ENCODE results near the gene IL1F10. TPM values are rescaled to one million over a fixed set of nuclear protein-coding genes. Genes with fewer than 3 reads are reported as not detected.

IL1F10 gene
- polyA plus RNA-seq, 1 donor (not counting 4 experiments of a cell fraction or from before 2014, with no cell fraction given): 0.37 TPM

DNA sequence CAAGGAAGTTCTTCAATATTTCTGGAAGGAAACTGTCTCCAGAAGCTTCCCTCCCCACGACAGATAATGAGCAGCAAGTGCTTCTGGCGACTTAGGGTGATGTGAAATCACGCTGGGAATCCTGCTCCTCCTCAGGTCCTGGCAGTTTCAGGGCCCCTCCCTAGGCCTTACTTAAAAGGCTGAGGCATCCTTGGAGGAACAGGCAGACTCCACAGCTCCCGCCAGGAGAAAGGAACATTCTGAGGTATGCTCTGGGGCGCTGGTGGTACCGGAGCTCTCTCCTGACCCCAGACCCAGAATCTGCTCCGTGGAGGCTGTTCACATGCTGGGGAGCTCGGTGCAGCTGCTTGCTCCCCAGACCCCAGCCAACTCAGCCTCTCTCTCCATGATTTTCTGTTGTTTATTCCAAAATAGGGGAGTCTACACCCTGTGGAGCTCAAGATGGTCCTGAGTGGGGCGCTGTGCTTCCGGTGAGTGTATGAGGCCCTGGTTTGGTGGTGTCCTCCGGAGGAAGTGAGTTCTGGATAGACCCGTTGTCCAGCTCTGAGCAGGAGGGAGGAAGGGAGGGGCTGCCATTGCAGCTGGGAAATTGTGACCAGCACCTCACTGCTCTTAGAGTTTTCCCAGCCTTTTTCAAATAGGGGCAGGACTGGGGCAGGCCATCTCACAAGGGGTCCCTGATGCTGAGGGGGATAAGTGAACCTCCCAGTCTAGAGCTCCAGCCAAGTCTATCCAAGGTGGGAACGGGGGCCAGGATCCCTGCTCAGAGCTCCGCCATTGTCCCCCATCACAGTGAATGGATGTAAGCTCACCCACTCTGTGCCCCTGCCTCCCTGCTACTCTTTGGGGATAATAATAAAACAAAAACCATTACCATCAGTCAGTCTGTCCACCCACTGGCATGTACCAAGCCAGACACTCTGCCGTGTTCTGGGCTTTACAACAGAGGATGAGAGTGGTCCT is 8.5 kb upstream of the IL1F10 start, which contains the start of gene IL36RN:
Gene IL36RN (plus strand): TSS at position 201 of the 963 bp plus-strand sequence. CDS start 241 bp downstream, at position 442.
- TF ChIP-seq CTCF (optimal IDR thresholded peaks at IDR 0.05 in 1 of 3, IDR thresholded peaks at IDR 0.05 in 1 of 3, conservative IDR thresholded peaks at IDR 0.05 in 1 of 3; ENCODE audit: extremely low read depth in 1 of 3, insufficient read depth in 2 of 3, low read length in 3 of 3) (no peak), EZH2 (IDR thresholded peaks at IDR 0.05; ENCODE audit: low read length) (no peak)
- Histone ChIP-seq H3K27me3 (ENCODE audit: control insufficient read depth, extremely low read depth, insufficient read depth, low read length) (no peaks in the 10 kb centered on the region), H3K4me1 (ENCODE audit: control insufficient read depth, extremely low read depth, insufficient read depth, low read length) (peaks cover 18% of the 10 kb centered on the region), H3K9me1 (ENCODE audit: control insufficient read depth, extremely low read depth, insufficient read depth, low read length) (no peaks in the 10 kb centered on the region), H3K4me2 (ENCODE audit: control insufficient read depth, extremely low read depth, insufficient read depth, low read depth, low read length) (peak within 1 kb of the TSS; percentile 51), H3K79me2 (ENCODE audit: control insufficient read depth, insufficient read depth, low read length) (no peaks in the 10 kb centered on the region), H3K4me3 (ENCODE audit: control insufficient read depth in 2 of 3, extremely low read depth in 1 of 3, insufficient read depth in 2 of 3, low read depth in 1 of 3, low read length in 3 of 3) (no peak within 1 kb of the TSS), H4K20me1 (ENCODE audit: control insufficient read depth, extremely low read depth, insufficient read depth, low read length) (no peaks in the 10 kb centered on the region), H3K27ac (ENCODE audit: control insufficient read depth, insufficient read depth, low read length) (no peak within 1 kb of the TSS), H2AFZ (ENCODE audit: control insufficient read depth, low read length) (peak within 1 kb of the TSS; percentile 92), H3K36me3 (ENCODE audit: control insufficient read depth in 2 of 2, extremely low read depth in 1 of 2, insufficient read depth in 2 of 2, low read length in 2 of 2) (no peaks in the 10 kb centered on the region), H3K9ac (ENCODE audit: control insufficient read depth, extremely low read depth, insufficient read depth, low read length) (no peak within 1 kb of the TSS), H3K9me3 (ENCODE audit: control insufficient read depth, low read depth, low read length) (peaks cover 7% of the 10 kb centered on the region)
- DNase-seq (ENCODE audit: low read depth, low spot score) (no peak), FAIRE-seq (no peak)
- dilution Hi-C loops (cut with MboI; ENCODE audit: extremely low pct_ligation_motif_present, low sequenced_read_pairs): no loop called here

GRCh38 chr2:113060396-113060795 is 7.4 kb upstream of the IL1F10 start:
- Histone ChIP-seq H3K27me3 (ENCODE audit: control insufficient read depth, extremely low read depth, insufficient read depth, low read length) (no peaks in the 10 kb centered on the region), H3K79me2 (ENCODE audit: control insufficient read depth, insufficient read depth, low read length) (no peaks in the 10 kb centered on the region), H3K36me3 (ENCODE audit: control insufficient read depth in 2 of 2, extremely low read depth in 1 of 2, insufficient read depth in 2 of 2, low read length in 2 of 2) (no peaks in the 10 kb centered on the region), H3K27ac (ENCODE audit: control insufficient read depth, insufficient read depth, low read length) (no peak overlapping the region), H3K4me1 (ENCODE audit: control insufficient read depth, extremely low read depth, insufficient read depth, low read length) (peaks cover 18% of the 10 kb centered on the region), H2AFZ (ENCODE audit: control insufficient read depth, low read length) (no peak overlapping the region), H3K9ac (ENCODE audit: control insufficient read depth, extremely low read depth, insufficient read depth, low read length) (no peak overlapping the region), H3K4me3 (ENCODE audit: control insufficient read depth in 2 of 3, extremely low read depth in 1 of 3, insufficient read depth in 2 of 3, low read depth in 1 of 3, low read length in 3 of 3) (no peak overlapping the region), H3K9me3 (ENCODE audit: control insufficient read depth, low read depth, low read length) (no peaks in the 10 kb centered on the region), H3K9me1 (ENCODE audit: control insufficient read depth, extremely low read depth, insufficient read depth, low read length) (no peaks in the 10 kb centered on the region), H4K20me1 (ENCODE audit: control insufficient read depth, extremely low read depth, insufficient read depth, low read length) (no peaks in the 10 kb centered on the region), H3K4me2 (ENCODE audit: control insufficient read depth, extremely low read depth, insufficient read depth, low read depth, low read length) (no peak overlapping the region)
- dilution Hi-C loops (cut with MboI; ENCODE audit: extremely low pct_ligation_motif_present, low sequenced_read_pairs): no loop called here
- DNase-seq (ENCODE audit: low read depth, low spot score) (no peak), FAIRE-seq (no peak)
- TF ChIP-seq CTCF (optimal IDR thresholded peaks at IDR 0.05 in 1 of 3, IDR thresholded peaks at IDR 0.05 in 1 of 3, conservative IDR thresholded peaks at IDR 0.05 in 1 of 3; ENCODE audit: extremely low read depth in 1 of 3, insufficient read depth in 2 of 3, low read length in 3 of 3) (no peak), EZH2 (IDR thresholded peaks at IDR 0.05; ENCODE audit: low read length) (no peak)

Data from keratinocyte (primary cell).